GM23248 (cell line): ENCODE results near the gene ZNF26. TPM values are rescaled to one million over a fixed set of nuclear protein-coding genes. Genes with fewer than 3 reads are reported as not detected.

Experiments
- DNase-seq: peaks from one replicate; pipeline ENCODE4 v3.0.0-alpha.2; 2015
- H2AFZ ChIP-seq: fragments of 200-600 bp; sonication (generic); 2 replicates; pipeline ENCODE4 v1.6.1; 2016; ENCODE audit warnings: antibody characterized with exemption
- H3F3A ChIP-seq: fragments of 200-600 bp; sonication (generic); 2 replicates; pipeline ENCODE4 v1.6.1; 2016; ENCODE audit warnings: mild to moderate bottlenecking, antibody characterized with exemption, mixed run types; ENCODE audit not compliant: insufficient read depth
- H3K27ac ChIP-seq: fragments of 200-600 bp; sonication (generic); 2 replicates; pipeline ENCODE4 v1.5.1; 2016; ENCODE audit warnings: mild to moderate bottlenecking
- H3K27me3 ChIP-seq: fragments of 200-600 bp; sonication (generic); replicated peaks from 2 replicates; pipeline ENCODE4 v1.6.1; 2016; ENCODE audit warnings: mild to moderate bottlenecking; ENCODE audit not compliant: insufficient read depth
- H3K36me3 ChIP-seq: fragments of 200-600 bp; sonication (generic); 2 replicates; pipeline ENCODE4 v1.6.1; 2016; ENCODE audit warnings: low read depth, mild to moderate bottlenecking
- H3K4me1 ChIP-seq: fragments of 200-600 bp; sonication (generic); 2 replicates; pipeline ENCODE4 v1.6.1; 2016; ENCODE audit warnings: mild to moderate bottlenecking; ENCODE audit not compliant: insufficient read depth
- H3K4me2 ChIP-seq: fragments of 200-600 bp; sonication (generic); one replicate; pipeline ENCODE4 v1.6.1; 2016; ENCODE audit warnings: mild to moderate bottlenecking; ENCODE audit not compliant: unreplicated experiment
- H3K4me3 ChIP-seq: fragments of 200-600 bp; sonication (generic); 2 replicates; pipeline ENCODE4 v1.5.1; 2016; ENCODE audit warnings: mild to moderate bottlenecking
- H3K79me2 ChIP-seq: fragments of 200-600 bp; sonication (generic); 2 replicates; pipeline ENCODE4 v1.6.1; 2016; ENCODE audit warnings: mild to moderate bottlenecking; ENCODE audit not compliant: insufficient read depth
- H3K9ac ChIP-seq: fragments of 200-600 bp; sonication (generic); 2 replicates; pipeline ENCODE4 v1.6.1; 2016; ENCODE audit warnings: mild to moderate bottlenecking
- H3K9me2 ChIP-seq: fragments of 200-600 bp; sonication (generic); 2 replicates; pipeline ENCODE4 v1.6.1; 2016; ENCODE audit warnings: mixed run types, mild to moderate bottlenecking, moderate library complexity; ENCODE audit not compliant: insufficient read depth
- H3K9me3 ChIP-seq: fragments of 200-600 bp; sonication (generic); one replicate; pipeline ENCODE4 v1.6.1; 2017; ENCODE audit warnings: low read depth
- H4K20me1 ChIP-seq: fragments of 200-600 bp; sonication (generic); 2 replicates; pipeline ENCODE4 v1.6.0; 2016; ENCODE audit not compliant: insufficient read depth
- EZH2 ChIP-seq: fragments of 200-600 bp; sonication (generic); IDR thresholded peaks from 2 replicates; pipeline ENCODE4 v1.6.1; 2018; ENCODE audit warnings: antibody characterized with exemption, mild to moderate bottlenecking; ENCODE audit not compliant: insufficient read depth, poor library complexity, severe bottlenecking
- EZH2phosphoT487 ChIP-seq: fragments of 200-600 bp; sonication (generic); IDR thresholded peaks from 2 replicates; pipeline ENCODE4 v1.6.1; 2018; ENCODE audit warnings: antibody characterized with exemption, moderate library complexity, mild to moderate bottlenecking, low read depth; ENCODE audit not compliant: insufficient read depth
- WGBS, 2 experiments: methylation state at CpG; one replicate each; pipeline ENCODE4 v1.1.6; 2015 to 2017; ENCODE audit warnings: low lambda C conversion rate in 2 of 2, low coverage in 1 of 2; ENCODE audit errors: missing lambda C conversion rate in 2 of 2; 5-methylcytosine and 5-hydroxymethylcytosine counted together
- in situ Hi-C: fragments of 300-500 bp; cut with MboI; formaldehyde crosslinking; loops from 2 replicates; pipeline ENCODE4 v1.15.0; 2020
- polyA plus RNA-seq: library from polyadenylated mRNA; unstranded; fragments of >200 nt; fragmentation: Nextera tagmentation; extraction: Ambion mirVana; gene quantifications from 2 replicates; pipeline ENCODE4 v1.2.1, GENCODE V29; 2016
- total RNA-seq: library from RNA; depleted of rRNA; stranded (reverse); fragments of >200 nt; shearing (Covaris generic); gene quantifications from 2 replicates; pipeline ENCODE4 v1.2.3, GENCODE V29; 2014

Gene ZNF26
- total and polyA plus RNA-seq, 2 experiments from 2014 or later, result 6.7 to 12.3 TPM

GRCh38 chr12:132986885-132987225 is 688 bp downstream of the ZNF26 start:
- 3% methylated on average over 11 of the region's 11 CpGs for WGBS, 2 experiments
- DNase-seq, result peak; percentile 69
- peak overlapping the region; percentile 99 for H3K4me2 ChIP-seq
- peak overlapping the region; percentile 99 for H2AFZ ChIP-seq
- H3K79me2 ChIP-seq, result peaks cover 56% of the 10 kb centered on the region
- no peaks in the 10 kb centered on the region for H3K9me2 ChIP-seq
- no peaks in the 10 kb centered on the region for H3K9me3 ChIP-seq
- no peaks in the 10 kb centered on the region for H3K27me3 ChIP-seq
- H4K20me1 ChIP-seq, result no peaks in the 10 kb centered on the region
- peaks cover 4% of the 10 kb centered on the region for H3F3A ChIP-seq
- TF ChIP-seq EZH2phosphoT487 (no peak), EZH2 (no peak)
- in situ Hi-C loops, result no loop called here
- peak overlapping the region; percentile 77 for H3K4me3 ChIP-seq
- H3K36me3 ChIP-seq, result no peaks in the 10 kb centered on the region; the same call in 1 of the 2 replicates
- peak overlapping the region; percentile 88 for H3K9ac ChIP-seq
- peak overlapping the region; percentile 63 for H3K27ac ChIP-seq
- H3K4me1 ChIP-seq, result 0 out of 2 replicates have a peak, but pooled peaks cover 12% of the 10 kb centered on the region

GRCh38 chr12:132998741-132999140 is 12.6 kb downstream of the ZNF26 start:
- WGBS, 2 experiments, result 50 to 56% methylated on average over 1 of the region's 1 CpG
- no peak overlapping the region for H3K27ac ChIP-seq
- H2AFZ ChIP-seq, result no peak overlapping the region
- H4K20me1 ChIP-seq, result no peaks in the 10 kb centered on the region
- no peaks in the 10 kb centered on the region for H3K4me1 ChIP-seq
- H3K36me3 ChIP-seq, result no peaks in the 10 kb centered on the region; the same call in 1 of the 2 replicates
- no peak overlapping the region for H3K4me2 ChIP-seq
- no peaks in the 10 kb centered on the region for H3K9me3 ChIP-seq
- no peaks in the 10 kb centered on the region for H3F3A ChIP-seq
- in situ Hi-C loops, result no loop called here
- TF ChIP-seq EZH2phosphoT487 (no peak), EZH2 (no peak)
- H3K9me2 ChIP-seq, result no peaks in the 10 kb centered on the region
- H3K79me2 ChIP-seq, result peaks cover 98% of the 10 kb centered on the region
- no peaks in the 10 kb centered on the region for H3K27me3 ChIP-seq
- no peak for DNase-seq
- H3K4me3 ChIP-seq, result no peak overlapping the region
- no peak overlapping the region for H3K9ac ChIP-seq

GRCh38 chr12:133010657-133011297 is 24.6 kb downstream of the ZNF26 start:
- Histone ChIP-seq H3K9me3 (peaks cover 8% of the 10 kb centered on the region), H3K4me3 (no peak overlapping the region), H3K36me3 (peaks cover 91% of the 10 kb centered on the region), H2AFZ (no peak overlapping the region), H3K9ac (no peak overlapping the region), H3K4me1 (no peaks in the 10 kb centered on the region), H4K20me1 (no peaks in the 10 kb centered on the region), H3K9me2 (no peaks in the 10 kb centered on the region), H3K27ac (no peak overlapping the region), H3K27me3 (no peaks in the 10 kb centered on the region), H3K4me2 (no peak overlapping the region), H3K79me2 (peaks cover 19% of the 10 kb centered on the region), H3F3A (no peaks in the 10 kb centered on the region)
- 95 to 97% methylated on average over 6 of the region's 6 CpGs for WGBS, 2 experiments
- TF ChIP-seq EZH2phosphoT487 (no peak), EZH2 (no peak)
- in situ Hi-C loops, result no loop called here
- DNase-seq, result peak; percentile 5

- Histone ChIP-seq H3K4me3 (no peak overlapping the region), H3K27me3 (no peaks in the 10 kb centered on the region), H3K4me1 (no peaks in the 10 kb centered on the region), H3K9ac (no peak overlapping the region), H3K27ac (no peak overlapping the region), H3K36me3 (peaks cover 10% of the 10 kb centered on the region; the same call in 1 of the 2 replicates), H4K20me1 (no peaks in the 10 kb centered on the region), H3K79me2 (no peaks in the 10 kb centered on the region), H3K9me2 (no peaks in the 10 kb centered on the region), H2AFZ (no peak overlapping the region), H3K4me2 (no peak overlapping the region), H3F3A (no peaks in the 10 kb centered on the region), H3K9me3 (no peaks in the 10 kb centered on the region)
- in situ Hi-C loops, result no loop called here
- 97 to 98% methylated on average over 2 of the region's 2 CpGs for WGBS, 2 experiments
- DNase-seq, result peak; percentile 5
- no peak for TF ChIP-seq EZH2phosphoT487
- TF ChIP-seq EZH2, result no peak
These were observed 37.4 kb downstream of the ZNF26 start for GRCh38 chr12:133023566-133023965.

GRCh38 chr12:133026996-133027395 is 40.8 kb downstream of the ZNF26 start:
- Histone ChIP-seq H3K9me2 (no peaks in the 10 kb centered on the region), H3K4me1 (no peaks in the 10 kb centered on the region), H3F3A (no peaks in the 10 kb centered on the region), H3K36me3 (no peaks in the 10 kb centered on the region; the same call in 1 of the 2 replicates), H3K4me2 (no peak overlapping the region), H3K9me3 (no peaks in the 10 kb centered on the region), H3K27me3 (no peaks in the 10 kb centered on the region), H3K9ac (no peak overlapping the region), H4K20me1 (no peaks in the 10 kb centered on the region), H3K4me3 (no peak overlapping the region), H3K79me2 (no peaks in the 10 kb centered on the region), H2AFZ (no peak overlapping the region), H3K27ac (no peak overlapping the region)
- 86 to 87% methylated on average over 7 of the region's 7 CpGs for WGBS, 2 experiments
- TF ChIP-seq EZH2phosphoT487 (no peak), EZH2 (no peak)
- DNase-seq, result no peak
- in situ Hi-C loops, result no loop called here
